H9 (cell line): ENCODE results near the gene CELF4. TPM values are rescaled to one million over a fixed set of nuclear protein-coding genes. Genes with fewer than 3 reads are reported as not detected.

Source experiments
- DNase-seq: peaks from one replicate; pipeline ENCODE4 v3.0.0-alpha.2; 2017
- H2AFZ ChIP-seq: one replicate; pipeline ENCODE4 v1.6.1; 2013; ENCODE audit warnings: mild to moderate bottlenecking, low read length, control low read depth, moderate library complexity
- H2AK5ac ChIP-seq: 2 replicates; pipeline ENCODE4 v1.6.1; 2013; ENCODE audit warnings: low read length, control low read depth, mixed read lengths; ENCODE audit not compliant: insufficient read length
- H2BK120ac ChIP-seq: one replicate; pipeline ENCODE4 v1.6.1; 2013; ENCODE audit warnings: low read depth, mild to moderate bottlenecking, low read length, control low read depth, inconsistent platforms; ENCODE audit not compliant: poor library complexity, severe bottlenecking
- H2BK12ac ChIP-seq: 2 replicates; pipeline ENCODE4 v1.6.1; 2013; ENCODE audit warnings: low read length, control low read depth, mixed read lengths, low read depth; ENCODE audit not compliant: insufficient read length
- H2BK15ac ChIP-seq: 2 replicates; pipeline ENCODE4 v1.6.1; 2013; ENCODE audit warnings: low read depth, low read length, control low read depth
- H2BK20ac ChIP-seq: one replicate; pipeline ENCODE4 v1.6.1; 2013; ENCODE audit warnings: low read depth, mild to moderate bottlenecking, low read length, control low read depth, inconsistent platforms; ENCODE audit not compliant: poor library complexity, severe bottlenecking
- H2BK5ac ChIP-seq: 2 replicates; pipeline ENCODE4 v1.6.1; 2013; ENCODE audit warnings: low read length, control low read depth, mixed read lengths; ENCODE audit not compliant: insufficient read length
- H3K14ac ChIP-seq: 2 replicates; pipeline ENCODE4 v1.6.1; 2013; ENCODE audit warnings: low read length, control low read depth; ENCODE audit not compliant: insufficient read depth
- H3K18ac ChIP-seq: 2 replicates; pipeline ENCODE4 v1.6.1; 2013; ENCODE audit warnings: low read depth, mild to moderate bottlenecking, mixed read lengths, low read length, control low read depth; ENCODE audit not compliant: insufficient read length
- H3K23ac ChIP-seq: 2 replicates; pipeline ENCODE4 v1.6.1; 2013; ENCODE audit warnings: low read length, control low read depth, mixed read lengths, low read depth; ENCODE audit not compliant: insufficient read length
- H3K23me2 ChIP-seq: 2 replicates; pipeline ENCODE4 v1.6.1; 2013; ENCODE audit warnings: low read depth, mild to moderate bottlenecking, mixed read lengths, low read length, control low read depth; ENCODE audit not compliant: insufficient read length, poor library complexity, severe bottlenecking
- H3K27ac ChIP-seq: 2 replicates; pipeline ENCODE4 v1.5.1; 2013; ENCODE audit warnings: low read length, control low read depth, mixed read lengths, low read depth; ENCODE audit not compliant: insufficient read length
- H3K27me3 ChIP-seq: 2 replicates; pipeline ENCODE4 v1.6.1; 2013; ENCODE audit warnings: low read length, control low read depth, inconsistent platforms; ENCODE audit not compliant: insufficient read depth
- H3K4ac ChIP-seq: 2 replicates; pipeline ENCODE4 v1.6.1; 2013; ENCODE audit warnings: low read depth, mild to moderate bottlenecking, control low read depth, inconsistent platforms, low read length, moderate library complexity
- H3K4me1 ChIP-seq: 2 replicates; pipeline ENCODE4 v1.6.1; 2013; ENCODE audit warnings: low read length, control low read depth, inconsistent platforms; ENCODE audit not compliant: insufficient read depth
- H3K4me2 ChIP-seq: 2 replicates; pipeline ENCODE4 v1.6.1; 2013; ENCODE audit warnings: low read length, control low read depth, mixed read lengths; ENCODE audit not compliant: insufficient read length, insufficient read depth
- H3K56ac ChIP-seq: 2 replicates; pipeline ENCODE4 v1.6.1; 2013; ENCODE audit warnings: low read depth, mild to moderate bottlenecking, mixed read lengths, low read length, control low read depth; ENCODE audit not compliant: insufficient read length
- H3K79me1 ChIP-seq: 2 replicates; pipeline ENCODE4 v1.6.1; 2013; ENCODE audit warnings: low read depth, mild to moderate bottlenecking, moderate library complexity, low read length, control low read depth, inconsistent platforms; ENCODE audit not compliant: insufficient read depth, poor library complexity, severe bottlenecking
- H3K79me2 ChIP-seq: 2 replicates; pipeline ENCODE4 v1.6.1; 2013; ENCODE audit warnings: low read length, control low read depth, inconsistent platforms; ENCODE audit not compliant: insufficient read depth
- H3K9ac ChIP-seq: 2 replicates; pipeline ENCODE4 v1.6.1; 2013; ENCODE audit warnings: low read length, control low read depth, mixed read lengths; ENCODE audit not compliant: insufficient read length; ENCODE audit errors: extremely low read depth
- H3K9me3 ChIP-seq: one replicate; pipeline ENCODE4 v1.6.1; 2013; ENCODE audit warnings: low read depth, low read length, inconsistent platforms; ENCODE audit not compliant: control insufficient read depth
- H3T11ph ChIP-seq: one replicate; pipeline ENCODE4 v1.6.1; 2013; ENCODE audit warnings: mild to moderate bottlenecking, low read length, control low read depth, inconsistent platforms
- H4K20me1 ChIP-seq: one replicate; pipeline ENCODE4 v1.6.1; 2013; ENCODE audit not compliant: control insufficient read depth, insufficient read length, insufficient read depth
- H4K5ac ChIP-seq: 2 replicates; pipeline ENCODE4 v1.6.1; 2013; ENCODE audit warnings: low read depth, mild to moderate bottlenecking, mixed read lengths, low read length, control low read depth; ENCODE audit not compliant: insufficient read length
- H4K8ac ChIP-seq: replicated peaks from 2 replicates; pipeline ENCODE4 v1.6.1; 2013; ENCODE audit warnings: low read length, control low read depth, mixed read lengths, low read depth; ENCODE audit not compliant: insufficient read length
- H4K91ac ChIP-seq: 2 replicates; pipeline ENCODE4 v1.6.1; 2013; ENCODE audit warnings: low read depth, mild to moderate bottlenecking, moderate library complexity, mixed read lengths, low read length, control low read depth; ENCODE audit not compliant: insufficient read length
- H3K27ac Mint-ChIP-seq, 3 experiments: 2 replicates in 2 of 3; 3 replicates in 1 of 3; pipeline ENCODE4 v1.8.0; 2020 to 2021; ENCODE audit warnings: mixed read lengths in 3 of 3, mild to moderate bottlenecking in 1 of 3, moderate library complexity in 1 of 3
- H3K27me3 Mint-ChIP-seq: 2 replicates; pipeline ENCODE4 v1.8.0; 2021; ENCODE audit warnings: low read depth, mild to moderate bottlenecking, moderate library complexity, mixed read lengths
- H3K36me3 Mint-ChIP-seq, 3 experiments: 2 replicates in 2 of 3; 3 replicates in 1 of 3; pipeline ENCODE4 v1.8.0; 2020 to 2021; ENCODE audit warnings: low read depth in 3 of 3, mixed read lengths in 3 of 3; ENCODE audit not compliant: insufficient read depth in 1 of 3
- H3K4me1 Mint-ChIP-seq, 2 experiments: 2 replicates each; pipeline ENCODE4 v1.8.0; 2020; ENCODE audit warnings: mixed read lengths in 2 of 2
- H3K4me3 Mint-ChIP-seq, 2 experiments: 2 replicates in 1 of 2; 3 replicates in 1 of 2; pipeline ENCODE4 v1.8.0; 2020 to 2021; ENCODE audit warnings: mild to moderate bottlenecking in 2 of 2, mixed read lengths in 2 of 2, moderate library complexity in 1 of 2
- H3K9me3 Mint-ChIP-seq, 2 experiments: 2 replicates in 1 of 2; 3 replicates in 1 of 2; pipeline ENCODE4 v1.8.0; 2020; ENCODE audit warnings: mild to moderate bottlenecking in 2 of 2, mixed read lengths in 2 of 2, moderate library complexity in 1 of 2
- CTCF ChIP-seq: fragments of 200-600 bp; sonication (generic); conservative IDR thresholded peaks from 3 replicates; pipeline ENCODE4 v1.8.0; 2021; ENCODE audit warnings: antibody characterized with exemption, mild to moderate bottlenecking
- WGBS: extraction: QIAGEN DNeasy Blood & Tissue Kit; methylation state at CpG from one replicate; pipeline ENCODE4 v1.1.7; 2013; ENCODE audit warnings: missing lambda C conversion rate, low lambda C conversion rate, mixed read lengths; ENCODE audit not compliant: insufficient read length; ENCODE audit errors: extremely low coverage; 5-methylcytosine and 5-hydroxymethylcytosine counted together
- total RNA-seq: library from RNA; stranded (reverse); gene quantifications from 2 replicates; pipeline ENCODE4 v1.2.1, GENCODE V29; 2021

CELF4 gene
- total RNA-seq, 1 experiment from 2014 or later: 1.1 TPM

- no peak overlapping the region for H2BK12ac ChIP-seq
- no peak overlapping the region for H4K91ac ChIP-seq
- no peak overlapping the region for H2BK20ac ChIP-seq
- no peak overlapping the region for H4K8ac ChIP-seq
- H3K79me2 ChIP-seq: no peaks in the 10 kb centered on the region
- no peak overlapping the region for H4K5ac ChIP-seq
- H3K4me1 ChIP-seq: no peaks in the 10 kb centered on the region
- no peak overlapping the region for H3K4ac ChIP-seq
- no peak overlapping the region for H3K56ac ChIP-seq
- H3K9me3 Mint-ChIP-seq: no peaks in the 10 kb centered on the region
- H3K9ac ChIP-seq: no peak overlapping the region
- H2AFZ ChIP-seq: no peak overlapping the region
- no peaks in the 10 kb centered on the region for H3K23me2 ChIP-seq
- no peak overlapping the region for H3T11ph ChIP-seq
- H4K20me1 ChIP-seq: no peaks in the 10 kb centered on the region
- TF ChIP-seq CTCF: no peak
- peaks cover 9% of the 10 kb centered on the region for H3K27me3 Mint-ChIP-seq
- H2BK5ac ChIP-seq: no peak overlapping the region
- no CpG with 5 or more reads among the region's 7 CpGs for WGBS
- no peak overlapping the region for H3K23ac ChIP-seq
- H3K9me3 ChIP-seq: no peaks in the 10 kb centered on the region
- no peak overlapping the region for H3K4me3 Mint-ChIP-seq
- no peak overlapping the region for H3K14ac ChIP-seq
- H3K27ac Mint-ChIP-seq: no peak overlapping the region
- no peaks in the 10 kb centered on the region for H3K27me3 ChIP-seq
- H3K4me1 Mint-ChIP-seq: no peaks in the 10 kb centered on the region
- H3K79me1 ChIP-seq: no peaks in the 10 kb centered on the region
- no peaks in the 10 kb centered on the region for H3K36me3 Mint-ChIP-seq
- no peak overlapping the region for H3K27ac ChIP-seq
- H2AK5ac ChIP-seq: no peak overlapping the region
- DNase-seq: no peak
- no peak overlapping the region for H3K18ac ChIP-seq
- no peak overlapping the region for H2BK120ac ChIP-seq
- H3K4me2 ChIP-seq: no peak overlapping the region
- H2BK15ac ChIP-seq: no peak overlapping the region
Observed at GRCh38 chr18:37328946-37329719, 236.5 kb downstream of the CELF4 start.
